AG04449 (cell line): ENCODE measurements around the gene MYD88.

ENCODE experiments used
- CTCF ChIA-PET: fragments of 350-600 bp; formaldehyde crosslinking; extraction: SDS; loops from one replicate; lab custom pipeline; 2021; ENCODE audit warnings: antibody characterized with exemption; lab: Yijun Ruan, JAX
- POLR2A ChIA-PET: fragments of 400-600, 350-600 bp; formaldehyde crosslinking; extraction: SDS; loops from one replicate; lab custom pipeline; 2020; ENCODE audit warnings: antibody characterized with exemption, inconsistent platforms; lab: Yijun Ruan, JAX
- DNase-seq: peaks from one replicate; pipeline ENCODE4 v3.0.0-alpha.2; 2010; ENCODE audit warnings: low read depth, low spot score
- H3K4me3 ChIP-seq: 2 replicates; pipeline ENCODE4 v1.5.1; 2011; ENCODE audit warnings: low read depth, mild to moderate bottlenecking, control low read depth, low read length
- CTCF ChIP-seq: IDR thresholded peaks from one replicate; pipeline ENCODE4 v1.5.1; 2011; ENCODE audit warnings: mild to moderate bottlenecking, moderate library complexity, low read length, control low read depth, inconsistent platforms; ENCODE audit not compliant: insufficient read depth; ENCODE audit errors: missing control alignments

MYD88 gene

GRCh38 chr3:38186781-38187180, 48.3 kb downstream of the MYD88 start:
- no peak for TF ChIP-seq CTCF
- ChIA-PET CTCF (no interaction called here), POLR2A (no interaction called here)
- DNase-seq: no peak
- H3K4me3 ChIP-seq: no peak overlapping the region

DNA sequence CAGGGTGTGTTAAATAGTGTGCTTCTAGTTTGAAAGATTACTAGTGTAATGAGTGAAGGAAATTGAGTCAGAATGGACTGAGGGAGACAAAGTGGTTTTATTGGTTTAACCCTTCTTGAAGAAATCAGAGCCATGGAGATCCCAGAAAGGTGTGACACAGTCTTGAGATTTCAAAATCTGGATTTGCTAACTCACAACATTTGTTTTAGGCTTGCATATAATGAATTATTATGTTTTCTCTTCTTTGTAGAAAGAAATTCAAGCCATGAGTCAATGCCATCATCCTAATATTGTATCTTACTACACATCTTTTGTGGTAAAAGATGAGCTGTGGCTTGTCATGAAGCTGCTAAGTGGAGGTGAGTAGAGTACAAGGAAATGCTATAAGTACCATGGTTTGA, 52.0 kb downstream of the MYD88 start:
- DNase-seq: no peak
- ChIA-PET CTCF (interaction anchor here (1.8 kb wide), 2 partner anchors 10 to 289 kb away, joined by 3 read pairs; no protein-coding TSS in a partner anchor), POLR2A (no interaction called here)
- TF ChIP-seq CTCF: no peak
- no peak overlapping the region for H3K4me3 ChIP-seq
